ENCODE measurements around the gene DKC1.
"Not testable (repeated sequence)": the region's sequence is repeated elsewhere in the genome, so short reads cannot be mapped to it uniquely, and the experiment has no call there.

The DKC1 gene

GRCh38 chrX:154812341-154813101 is 49.9 kb downstream of the DKC1 start:
- DNase-seq (ENCODE audit: low spot score) = no peak
- no peak overlapping the region for H3K27ac Mint-ChIP-seq

GRCh38 chrX:154813801-154814200 is 51.1 kb downstream of the DKC1 start:
- Mint-ChIP-seq H3K4me1 (ENCODE audit: low read depth) (peaks cover 6% of the 10 kb centered on the region), H3K4me3 (no peak overlapping the region), H3K36me3 (ENCODE audit: low read depth) (no peaks in the 10 kb centered on the region), H3K9me3 (no peaks in the 10 kb centered on the region), H3K27ac (no peak overlapping the region), H3K27me3 (ENCODE audit: low read depth) (peaks cover 9% of the 10 kb centered on the region)
- no peak for DNase-seq (ENCODE audit: low spot score)

More at GRCh38 chrX:154812341-154813101, 49.9 kb downstream of the DKC1 start:
- H3K27me3 Mint-ChIP-seq (ENCODE audit: low read depth) = peaks cover 9% of the 10 kb centered on the region
- peaks cover 1% of the 10 kb centered on the region for H3K36me3 Mint-ChIP-seq (ENCODE audit: low read depth)
- H3K4me1 Mint-ChIP-seq (ENCODE audit: low read depth) = peaks cover 6% of the 10 kb centered on the region
- H3K4me3 Mint-ChIP-seq = no peak overlapping the region
- peaks cover 8% of the 10 kb centered on the region for H3K9me3 Mint-ChIP-seq

- no peak overlapping the region for H3K27ac Mint-ChIP-seq
- no peak overlapping the region for H3K4me3 Mint-ChIP-seq
- H3K9me3 Mint-ChIP-seq = no peaks in the 10 kb centered on the region
- peaks cover 9% of the 10 kb centered on the region for H3K27me3 Mint-ChIP-seq (ENCODE audit: low read depth)
- no peaks in the 10 kb centered on the region for H3K36me3 Mint-ChIP-seq (ENCODE audit: low read depth)
- H3K4me1 Mint-ChIP-seq (ENCODE audit: low read depth) = peaks cover 6% of the 10 kb centered on the region
- no peak for DNase-seq (ENCODE audit: low spot score)
Observed at GRCh38 chrX:154815274-154815818, 52.7 kb downstream of the DKC1 start.

- not testable (repeated sequence) for H3K4me3 Mint-ChIP-seq; DNase-seq (ENCODE audit: low spot score); H3K27ac Mint-ChIP-seq; H3K36me3 Mint-ChIP-seq (ENCODE audit: low read depth); H3K9me3 Mint-ChIP-seq; H3K4me1 Mint-ChIP-seq (ENCODE audit: low read depth)
- H3K27me3 Mint-ChIP-seq (ENCODE audit: low read depth) = peaks cover 10% of the 10 kb centered on the region
Observed at GRCh38 chrX:154816326-154816898, 53.7 kb downstream of the DKC1 start.

- not testable (repeated sequence) for DNase-seq (ENCODE audit: low spot score); H3K36me3 Mint-ChIP-seq (ENCODE audit: low read depth); H3K4me3 Mint-ChIP-seq; H3K9me3 Mint-ChIP-seq; H3K4me1 Mint-ChIP-seq (ENCODE audit: low read depth); H3K27ac Mint-ChIP-seq
- peaks cover 12% of the 10 kb centered on the region for H3K27me3 Mint-ChIP-seq (ENCODE audit: low read depth)
Observed at GRCh38 chrX:154817048-154817618, 54.5 kb downstream of the DKC1 start.

- no peaks in the 10 kb centered on the region for H3K36me3 Mint-ChIP-seq (ENCODE audit: low read depth)
- H3K4me1 Mint-ChIP-seq (ENCODE audit: low read depth) = no peaks in the 10 kb centered on the region
- no peak overlapping the region for H3K4me3 Mint-ChIP-seq
- H3K9me3 Mint-ChIP-seq = no peaks in the 10 kb centered on the region
- peaks cover 7% of the 10 kb centered on the region for H3K27me3 Mint-ChIP-seq (ENCODE audit: low read depth)
- no peak for DNase-seq (ENCODE audit: low spot score)
- H3K27ac Mint-ChIP-seq = no peak overlapping the region
Observed at GRCh38 chrX:154818916-154819770, 56.5 kb downstream of the DKC1 start.

GRCh38 chrX:154819771-154820341 is 57.2 kb downstream of the DKC1 start:
- H3K9me3 Mint-ChIP-seq = no peaks in the 10 kb centered on the region
- no peak overlapping the region for H3K27ac Mint-ChIP-seq
- no peak overlapping the region for H3K4me3 Mint-ChIP-seq
- no peak for DNase-seq (ENCODE audit: low spot score)
- H3K4me1 Mint-ChIP-seq (ENCODE audit: low read depth) = no peaks in the 10 kb centered on the region
- H3K27me3 Mint-ChIP-seq (ENCODE audit: low read depth) = peaks cover 7% of the 10 kb centered on the region
- H3K36me3 Mint-ChIP-seq (ENCODE audit: low read depth) = no peaks in the 10 kb centered on the region

GRCh38 chrX:154821523-154821922 is 58.9 kb downstream of the DKC1 start:
- Mint-ChIP-seq H3K36me3 (ENCODE audit: low read depth) (no peaks in the 10 kb centered on the region), H3K27me3 (ENCODE audit: low read depth) (peaks cover 5% of the 10 kb centered on the region), H3K4me1 (ENCODE audit: low read depth) (no peaks in the 10 kb centered on the region), H3K4me3 (no peak overlapping the region), H3K9me3 (no peaks in the 10 kb centered on the region), H3K27ac (no peak overlapping the region)
- no peak for DNase-seq (ENCODE audit: low spot score)

GRCh38 chrX:154822029-154822428 is 59.4 kb downstream of the DKC1 start:
- no peaks in the 10 kb centered on the region for H3K4me1 Mint-ChIP-seq (ENCODE audit: low read depth)
- H3K36me3 Mint-ChIP-seq (ENCODE audit: low read depth) = no peaks in the 10 kb centered on the region
- H3K9me3 Mint-ChIP-seq = no peaks in the 10 kb centered on the region
- DNase-seq (ENCODE audit: low spot score) = no peak
- H3K4me3 Mint-ChIP-seq = no peak overlapping the region
- H3K27me3 Mint-ChIP-seq (ENCODE audit: low read depth) = peaks cover 5% of the 10 kb centered on the region
- H3K27ac Mint-ChIP-seq = no peak overlapping the region

GRCh38 chrX:154824638-154825037 is 62.0 kb downstream of the DKC1 start:
- H3K4me3 Mint-ChIP-seq = no peak overlapping the region
- H3K4me1 Mint-ChIP-seq (ENCODE audit: low read depth) = peaks cover 16% of the 10 kb centered on the region
- DNase-seq (ENCODE audit: low spot score) = no peak
- peaks cover 3% of the 10 kb centered on the region for H3K27me3 Mint-ChIP-seq (ENCODE audit: low read depth)
- no peaks in the 10 kb centered on the region for H3K9me3 Mint-ChIP-seq
- no peak overlapping the region for H3K27ac Mint-ChIP-seq
- H3K36me3 Mint-ChIP-seq (ENCODE audit: low read depth) = no peaks in the 10 kb centered on the region

- not testable (repeated sequence) for H3K9me3 Mint-ChIP-seq; H3K36me3 Mint-ChIP-seq (ENCODE audit: low read depth); DNase-seq (ENCODE audit: low spot score); H3K4me3 Mint-ChIP-seq; H3K27me3 Mint-ChIP-seq (ENCODE audit: low read depth); H3K27ac Mint-ChIP-seq
- peaks cover 18% of the 10 kb centered on the region for H3K4me1 Mint-ChIP-seq (ENCODE audit: low read depth)
Observed at GRCh38 chrX:154825586-154825985, 62.9 kb downstream of the DKC1 start.

Measured in T-helper 2 cell treated with Interferon-gamma antibody and Interleukin-4, amounts not matched to agents 5 μg/mL and 100 μg/mL, for 36 hours (primary cell).